ENCODE measurements around the gene GON4L.
A peak's percentile ranks its signal among the peaks of the same experiment; 100 is the strongest.
"Not testable (repeated sequence)": the region's sequence is repeated elsewhere in the genome, so short reads cannot be mapped to it uniquely, and the experiment has no call there.

GON4L gene

GRCh38 chr1:155827450-155827849 is 29.6 kb downstream of the GON4L start:
- DNase-seq: no peak

GRCh38 chr1:155816351-155816750 is 40.7 kb downstream of the GON4L start:
- DNase-seq: no peak

GRCh38 chr1:155813672-155814071 is 43.3 kb downstream of the GON4L start:
- no peak for DNase-seq

- DNase-seq: no peak
These were observed 44.1 kb downstream of the GON4L start for GRCh38 chr1:155812878-155813277.

- DNase-seq: no peak
These were observed 47.9 kb downstream of the GON4L start for GRCh38 chr1:155809088-155809487.

- no peak for DNase-seq
These were observed 55.9 kb downstream of the GON4L start for GRCh38 chr1:155801149-155801548.

GRCh38 chr1:155795618-155796017 is 61.4 kb downstream of the GON4L start:
- DNase-seq: not testable (repeated sequence)

- no peak for DNase-seq
These were observed 62.3 kb downstream of the GON4L start for GRCh38 chr1:155794605-155795245.

- no peak for DNase-seq
These were observed 63.8 kb downstream of the GON4L start for GRCh38 chr1:155793213-155793612.

- DNase-seq: no peak
These were observed 79.4 kb downstream of the GON4L start for GRCh38 chr1:155777582-155777981.

GRCh38 chr1:155776414-155776813 is 80.6 kb downstream of the GON4L start:
- DNase-seq: no peak

GRCh38 chr1:155773221-155773620 is 83.8 kb downstream of the GON4L start:
- no peak for DNase-seq

GRCh38 chr1:155769257-155769656 is 87.8 kb downstream of the GON4L start:
- no peak for DNase-seq

- DNase-seq: not testable (repeated sequence)
These were observed 89.5 kb downstream of the GON4L start for GRCh38 chr1:155767399-155767989.

- DNase-seq: not testable (repeated sequence)
These were observed 93.0 kb downstream of the GON4L start for GRCh38 chr1:155763989-155764388.

GRCh38 chr1:155763090-155763815 is 93.8 kb downstream of the GON4L start:
- DNase-seq: peak; percentile 29

GRCh38 chr1:155761736-155762405 is 95.1 kb downstream of the GON4L start:
- DNase-seq: no peak

- DNase-seq: no peak
These were observed 96.1 kb downstream of the GON4L start for GRCh38 chr1:155760751-155761475.

GRCh38 chr1:155759966-155760630 is 96.9 kb downstream of the GON4L start:
- DNase-seq: no peak

- not testable (repeated sequence) for DNase-seq
These were observed 98.0 kb downstream of the GON4L start for GRCh38 chr1:155759017-155759416.

- not testable (repeated sequence) for DNase-seq
These were observed 108.9 kb downstream of the GON4L start for GRCh38 chr1:155748141-155748540.

- not testable (repeated sequence) for DNase-seq
These were observed 109.4 kb downstream of the GON4L start for GRCh38 chr1:155747586-155747985.

Data from T1000 (cell line).